Suppressor macrophage treated with lipopolysaccharide for 4 hours (primary cell): ENCODE measurements around the gene TAF1D.
A peak's percentile ranks its signal among the peaks of the same experiment; 100 is the strongest.
"Not testable (repeated sequence)": the region's sequence is repeated elsewhere in the genome, so short reads cannot be mapped to it uniquely, and the experiment has no call there.

Source experiments
- DNase-seq: peaks from one replicate; pipeline ENCODE4 v3.0.0-alpha.2; 2020

The TAF1D gene

GRCh38 chr11:93746101-93746500, 4.8 kb upstream of the TAF1D start:
- no peak for DNase-seq

DNA sequence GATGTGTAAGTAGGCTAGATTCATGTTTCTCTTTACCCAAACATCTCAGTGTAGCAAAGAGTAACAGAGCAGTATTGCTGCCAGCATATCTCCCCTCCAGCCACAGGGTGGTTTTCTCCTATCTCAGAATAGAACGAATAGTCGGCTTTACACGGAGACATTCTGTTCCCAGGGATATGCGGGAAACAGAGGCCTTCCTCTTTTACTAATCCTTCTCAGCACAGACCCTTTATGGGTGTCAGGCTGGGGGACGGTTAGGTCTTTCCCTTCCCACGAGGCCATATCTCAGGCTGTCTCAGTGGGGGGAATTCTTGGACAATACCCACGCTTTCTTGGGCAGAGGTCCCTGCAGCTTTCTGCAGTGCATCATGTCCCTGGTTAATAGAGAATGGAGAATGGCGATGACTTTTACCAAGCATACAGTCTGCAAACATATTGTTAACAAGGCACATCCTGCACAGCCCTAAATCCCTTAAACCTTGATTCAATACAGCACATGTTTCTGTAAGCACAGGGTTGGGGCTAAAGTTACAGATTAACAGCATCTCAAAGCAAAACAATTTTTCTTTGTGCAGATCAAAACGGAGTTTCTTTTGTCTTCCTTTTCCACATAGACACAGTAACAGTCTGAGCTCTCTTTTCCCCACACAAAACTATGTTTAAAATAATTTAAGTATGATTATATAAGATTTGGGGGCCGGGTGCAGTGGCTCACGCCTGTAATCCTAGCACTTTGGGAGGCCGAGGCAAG, 3.9 kb upstream of the TAF1D start:
- DNase-seq = not testable (repeated sequence)

DNA sequence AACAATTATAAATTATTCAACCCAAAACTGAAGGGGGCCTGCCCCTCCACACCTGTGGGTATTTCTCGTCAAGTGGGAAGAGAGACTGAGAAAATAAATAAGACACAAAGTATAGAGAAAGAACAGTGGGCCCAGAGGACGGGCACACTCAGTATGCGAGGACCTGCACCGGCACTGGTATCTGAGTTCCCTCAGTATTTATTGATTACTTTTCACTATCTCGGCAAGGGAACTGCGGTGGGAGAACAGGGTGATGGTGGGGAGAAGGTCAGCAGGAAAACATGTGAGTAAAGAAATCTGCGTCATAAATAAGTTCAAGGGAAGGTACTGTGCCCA, 3.3 kb upstream of the TAF1D start:
- no peak for DNase-seq

- no peak for DNase-seq
These were observed 2.0 kb upstream of the TAF1D start for GRCh38 chr11:93743291-93743690.

DNA sequence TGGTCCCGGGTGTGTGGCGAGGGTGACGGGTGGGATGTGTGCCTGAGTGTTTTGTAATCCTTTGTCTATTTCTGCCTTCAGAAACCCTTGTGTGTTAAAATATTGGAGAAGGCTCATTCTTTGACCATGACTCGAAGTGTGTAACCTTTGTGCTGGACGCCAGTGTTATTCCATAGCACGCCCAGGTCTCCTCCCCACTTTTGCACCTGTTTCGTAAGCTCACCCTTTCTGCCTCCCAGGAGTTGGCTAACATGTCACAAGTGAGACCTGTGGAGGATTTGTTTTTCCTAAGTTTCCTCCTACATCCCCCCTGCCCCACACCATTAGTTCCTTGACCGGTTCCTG, 559 bp upstream of the TAF1D start:
- no peak for DNase-seq

- peak; percentile 80 for DNase-seq
These were observed 583 bp downstream of the TAF1D start for GRCh38 chr11:93740730-93741093.

DNA sequence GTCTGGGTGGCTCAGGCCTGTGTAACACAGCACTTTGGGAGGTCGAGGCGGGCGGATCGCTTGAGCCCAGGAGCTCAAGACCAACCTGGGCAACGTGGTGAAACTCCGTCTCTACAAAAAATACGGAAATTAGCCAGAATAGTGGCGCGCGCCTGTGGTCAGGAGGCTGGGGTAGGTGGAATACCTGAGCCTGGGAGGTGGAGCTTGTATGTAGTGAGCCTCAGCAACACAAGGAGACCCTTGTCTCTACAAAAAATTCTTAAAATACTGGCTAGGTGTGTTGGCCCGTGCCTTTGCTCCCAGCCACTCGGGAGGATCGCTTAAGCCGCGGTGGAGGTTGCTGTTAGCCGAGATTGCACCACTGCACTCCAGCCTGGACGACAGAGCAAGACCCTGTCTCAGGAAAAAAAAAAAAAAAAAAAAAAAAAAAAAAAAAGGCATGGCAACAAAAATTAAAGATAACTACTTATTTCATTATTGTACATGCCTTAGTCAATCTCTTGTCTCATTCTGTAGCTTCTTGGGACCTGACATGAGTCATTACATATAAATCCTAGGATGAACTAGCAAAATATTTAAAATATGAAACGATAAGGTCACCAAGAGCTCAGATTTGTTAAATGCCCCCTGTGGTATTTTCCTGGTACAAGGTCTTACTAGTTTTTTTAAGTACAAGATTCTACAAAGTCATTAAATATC, 1.1 kb downstream of the TAF1D start:
- DNase-seq = peak; percentile 11

- no peak for DNase-seq
These were observed 2.6 kb downstream of the TAF1D start for GRCh38 chr11:93738647-93739081.

GRCh38 chr11:93737904-93738612, 3.2 kb downstream of the TAF1D start:
- DNase-seq = no peak

GRCh38 chr11:93736129-93736528, 5.2 kb downstream of the TAF1D start:
- DNase-seq = no peak

DNA sequence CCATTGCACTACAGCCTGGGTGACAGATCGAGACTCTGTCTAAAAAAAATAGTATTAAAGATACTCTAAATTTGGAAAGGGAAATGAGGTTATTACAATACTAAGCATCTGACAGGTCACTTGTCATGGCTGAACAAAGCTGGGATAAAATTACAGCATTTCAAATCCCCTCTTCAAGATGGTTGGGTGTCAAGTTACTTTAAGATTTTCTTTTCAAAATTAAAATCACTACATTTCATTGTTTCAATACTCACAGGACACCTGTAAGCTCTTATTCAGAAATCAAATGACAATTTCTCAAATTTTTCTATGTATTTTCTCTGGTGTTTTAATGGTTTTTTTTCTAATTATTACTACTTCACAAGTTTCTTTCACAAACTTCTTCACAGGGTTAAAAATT, 5.7 kb downstream of the TAF1D start:
- no peak for DNase-seq

DNA sequence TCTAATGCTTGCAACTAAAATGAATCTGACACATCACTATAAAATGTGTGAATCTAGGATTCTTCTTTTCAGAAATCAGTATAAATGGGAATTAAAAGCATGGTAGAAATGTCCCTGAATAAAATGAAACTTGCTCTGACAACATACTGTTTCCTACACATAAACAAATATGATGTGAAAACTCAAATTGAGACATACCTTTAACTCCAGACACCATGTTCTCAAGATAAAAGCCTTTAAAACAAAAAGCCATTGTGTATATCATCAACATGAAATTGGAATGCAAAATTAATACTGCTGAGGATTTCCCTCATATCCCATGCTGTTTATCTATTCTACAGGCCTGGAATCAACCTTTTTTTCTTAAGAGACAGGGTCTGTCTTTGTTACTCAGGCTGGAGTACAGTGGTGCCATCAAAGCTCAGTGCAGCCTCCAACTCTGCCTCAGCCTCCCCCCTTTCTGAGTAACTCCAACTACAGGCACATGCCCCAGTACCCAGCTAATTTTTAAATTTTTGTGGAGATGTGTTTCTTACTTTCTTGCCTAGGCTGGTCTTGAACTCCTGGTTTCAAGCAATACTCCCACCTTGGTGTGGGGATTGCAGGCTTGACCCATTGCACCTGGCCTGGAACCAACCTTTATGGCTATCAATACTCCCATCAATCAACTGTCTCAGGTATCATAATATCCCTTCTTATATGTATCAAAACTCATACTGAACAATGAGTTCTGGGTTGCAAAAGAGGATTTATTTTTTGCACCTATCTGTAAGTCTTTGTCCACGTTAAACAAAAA, 6.7 kb downstream of the TAF1D start:
- DNase-seq = no peak

GRCh38 chr11:93733474-93733873, 7.8 kb downstream of the TAF1D start:
- DNase-seq = no peak

GRCh38 chr11:93732237-93732892, 8.9 kb downstream of the TAF1D start:
- no peak for DNase-seq

GRCh38 chr11:93730108-93731107, 10.9 kb downstream of the TAF1D start:
- no peak for DNase-seq

DNA sequence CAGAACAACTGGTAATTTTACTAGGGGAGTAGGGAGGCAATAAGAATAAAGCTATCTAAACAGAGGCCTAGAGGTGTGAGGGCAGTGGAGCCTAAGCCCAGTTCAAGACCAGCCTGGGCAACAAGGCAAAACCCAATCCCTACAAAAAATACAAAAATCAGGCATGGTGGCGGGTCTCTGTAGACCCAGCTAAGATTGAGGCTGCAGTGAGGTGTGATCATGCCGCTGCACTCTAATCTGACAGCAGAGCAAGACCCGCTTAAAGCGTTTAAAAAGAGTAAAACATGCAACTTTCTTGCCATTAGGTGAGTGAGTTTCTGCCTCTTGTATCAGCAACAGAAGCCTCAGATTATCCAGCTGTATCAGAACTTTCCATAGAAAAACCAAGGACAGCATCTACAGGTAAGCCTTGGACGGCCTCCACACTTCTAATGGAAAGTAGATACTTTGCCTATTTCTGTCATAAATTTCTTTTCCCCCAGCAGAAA, 12.1 kb downstream of the TAF1D start:
- no peak for DNase-seq

DNA sequence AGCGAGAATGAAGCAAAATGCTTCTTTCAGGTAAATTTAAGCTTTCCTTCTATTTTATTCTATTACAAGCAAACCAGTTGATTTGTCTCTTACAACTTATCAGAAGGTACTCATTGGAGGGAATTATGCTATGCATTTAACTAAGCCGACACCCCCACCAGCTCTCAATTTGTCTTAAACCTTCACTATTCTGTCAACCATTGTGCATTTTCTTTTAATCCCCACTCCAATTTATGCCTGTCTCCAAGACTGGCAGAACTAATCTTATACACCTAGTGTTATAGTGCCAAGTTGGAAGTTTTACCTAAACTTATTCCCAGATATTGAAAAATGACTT, 12.5 kb downstream of the TAF1D start:
- no peak for DNase-seq

DNA sequence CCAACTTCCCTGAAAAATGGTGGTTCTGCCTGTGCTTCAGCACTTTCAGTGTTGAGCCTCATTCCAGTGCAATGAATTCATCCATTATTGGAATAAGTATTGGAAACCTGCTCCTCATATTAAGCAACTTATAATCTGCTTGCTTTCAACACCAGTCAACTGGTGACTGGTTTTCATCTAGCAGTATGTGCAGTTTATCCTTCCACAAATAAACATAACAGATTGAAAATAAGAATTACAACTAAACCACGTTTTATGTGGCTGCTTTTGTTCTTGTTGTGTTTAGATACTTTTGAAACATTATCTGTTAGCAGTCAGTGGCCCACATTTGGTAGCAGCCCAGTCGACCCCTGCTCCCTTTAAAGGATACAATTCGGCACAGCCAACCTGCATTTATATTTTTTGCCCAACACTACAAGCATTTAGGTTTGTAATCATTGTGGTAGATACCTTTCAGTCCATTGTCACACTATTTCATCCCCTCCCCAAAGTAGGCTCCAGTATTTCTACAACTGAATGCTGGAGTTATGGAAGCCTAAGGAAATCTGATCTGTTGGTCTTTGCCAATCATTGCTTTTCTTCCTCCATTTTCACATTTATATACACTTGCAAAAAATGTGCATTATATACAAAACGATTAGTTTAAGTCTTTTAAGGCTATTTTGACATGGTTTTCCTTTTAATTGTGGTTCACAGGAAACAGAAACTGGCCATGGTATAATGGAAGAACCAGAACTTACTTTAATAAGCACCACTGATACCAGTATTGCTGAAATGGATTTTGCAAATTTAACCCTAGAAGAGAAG, 13.1 kb downstream of the TAF1D start:
- DNase-seq = no peak

GRCh38 chr11:93724089-93724488, 17.2 kb downstream of the TAF1D start:
- no peak for DNase-seq

GRCh38 chr11:93720522-93720921, 20.8 kb downstream of the TAF1D start:
- no peak for DNase-seq

- DNase-seq = no peak
These were observed 22.0 kb downstream of the TAF1D start for GRCh38 chr11:93719310-93719709.
